ENCODE measurements around the gene DLGAP1. TPM values are rescaled to one million over a fixed set of nuclear protein-coding genes. Genes with fewer than 3 reads are reported as not detected.

The DLGAP1 gene
- total RNA-seq, 1 experiment from 2014 or later, result 23.2 TPM

- Histone ChIP-seq H4K20me1 (ENCODE audit: control insufficient read depth, insufficient read depth, insufficient read length) (no peaks in the 10 kb centered on the region), H3K18ac (ENCODE audit: insufficient read length, low read depth, low read length) (no peak overlapping the region), H3K4me2 (ENCODE audit: insufficient read depth, insufficient read length, low read length) (no peak overlapping the region), H3K23me2 (ENCODE audit: insufficient read length, low read depth, low read length, poor library complexity, severe bottlenecking) (no peaks in the 10 kb centered on the region), H3K14ac (ENCODE audit: insufficient read depth, low read length) (no peak overlapping the region), H2AK5ac (ENCODE audit: insufficient read length, low read length) (no peak overlapping the region), H3K4me1 (ENCODE audit: insufficient read depth, low read length) (no peaks in the 10 kb centered on the region), H2BK5ac (ENCODE audit: insufficient read length, low read length) (no peak overlapping the region), H3K9me3 (ENCODE audit: control insufficient read depth, low read depth, low read length) (no peaks in the 10 kb centered on the region), H3K56ac (ENCODE audit: insufficient read length, low read depth, low read length) (no peak overlapping the region), H2BK12ac (ENCODE audit: insufficient read length, low read depth, low read length) (no peak overlapping the region), H4K8ac (replicated peaks; ENCODE audit: insufficient read length, low read depth, low read length) (no peak overlapping the region), H2BK120ac (ENCODE audit: low read depth, low read length, poor library complexity, severe bottlenecking) (no peak overlapping the region), H3K27ac (ENCODE audit: insufficient read length, low read depth, low read length) (no peak overlapping the region), H2AFZ (ENCODE audit: low read length) (no peak overlapping the region), H4K5ac (ENCODE audit: insufficient read length, low read depth, low read length) (no peak overlapping the region), H2BK15ac (ENCODE audit: low read depth, low read length) (no peak overlapping the region), H3K79me2 (ENCODE audit: insufficient read depth, low read length) (no peaks in the 10 kb centered on the region), H3K9ac (ENCODE audit: extremely low read depth, insufficient read length, low read length) (no peak overlapping the region), H3K23ac (ENCODE audit: insufficient read length, low read depth, low read length) (no peak overlapping the region), H3K4ac (ENCODE audit: low read depth, low read length) (no peak overlapping the region), H3T11ph (ENCODE audit: low read length) (no peak overlapping the region), H3K27me3 (ENCODE audit: insufficient read depth, low read length) (no peaks in the 10 kb centered on the region), H2BK20ac (ENCODE audit: low read depth, low read length, poor library complexity, severe bottlenecking) (no peak overlapping the region), H4K91ac (ENCODE audit: insufficient read length, low read depth, low read length) (no peak overlapping the region), H3K79me1 (ENCODE audit: insufficient read depth, low read depth, low read length, poor library complexity, severe bottlenecking) (no peaks in the 10 kb centered on the region)
- Mint-ChIP-seq H3K9me3 (peaks cover 10% of the 10 kb centered on the region in 2 experiments; a peak in 4 of 5 replicates), H3K27me3 (ENCODE audit: low read depth) (no peaks in the 10 kb centered on the region), H3K36me3 (ENCODE audit: insufficient read depth in 1 of 3, low read depth in 3 of 3) (peaks cover 4 to 17% (median 7%) of the 10 kb centered on the region in 3 experiments), H3K4me1 (peaks cover 8 to 10% of the 10 kb centered on the region in 2 experiments), H3K4me3 (no peak overlapping the region), H3K27ac (no peak overlapping the region)
- no peak for TF ChIP-seq CTCF (conservative IDR thresholded peaks at IDR 0.05)
- no CpG with 5 or more reads among the region's 7 CpGs for WGBS (ENCODE audit: extremely low coverage, insufficient read length, low lambda C conversion rate)
- no peak for DNase-seq
Observed at GRCh38 chr18:3760741-3761140, 694.4 kb downstream of the DLGAP1 start.
